HG02623 (cell line): ENCODE measurements around the gene PDZD2.
"Not testable (repeated sequence)": the region's sequence is repeated elsewhere in the genome, so short reads cannot be mapped to it uniquely, and the experiment has no call there.

Source experiments
- ATAC-seq: cut with Tn5 transposase; IDR thresholded peaks from one replicate; pipeline ENCODE4 v1.9.1; 2021; ENCODE audit warnings: moderate library complexity; ENCODE audit not compliant: unreplicated experiment

The PDZD2 gene

GRCh38 chr5:32027093-32027716 is 388.3 kb downstream of the PDZD2 start:
- ATAC-seq: no peak

- ATAC-seq: no peak
Observed at GRCh38 chr5:32027717-32028458, 389.0 kb downstream of the PDZD2 start.

- no peak for ATAC-seq
Observed at GRCh38 chr5:32029261-32029660, 390.3 kb downstream of the PDZD2 start.

GRCh38 chr5:32029781-32030180 is 390.9 kb downstream of the PDZD2 start:
- no peak for ATAC-seq

- no peak for ATAC-seq
Observed at GRCh38 chr5:32030222-32030621, 391.3 kb downstream of the PDZD2 start.

GRCh38 chr5:32030686-32031085 is 391.8 kb downstream of the PDZD2 start:
- ATAC-seq: no peak

GRCh38 chr5:32031089-32031488 is 392.2 kb downstream of the PDZD2 start:
- ATAC-seq: no peak

GRCh38 chr5:32038523-32038922 is 399.6 kb downstream of the PDZD2 start:
- no peak for ATAC-seq

- not testable (repeated sequence) for ATAC-seq
Observed at GRCh38 chr5:32039133-32039532, 400.2 kb downstream of the PDZD2 start.

- not testable (repeated sequence) for ATAC-seq
Observed at GRCh38 chr5:32039601-32040000, 400.7 kb downstream of the PDZD2 start.

- not testable (repeated sequence) for ATAC-seq
Observed at GRCh38 chr5:32040181-32040695, 401.3 kb downstream of the PDZD2 start.

- no peak for ATAC-seq
Observed at GRCh38 chr5:32042551-32042961, 403.6 kb downstream of the PDZD2 start.

GRCh38 chr5:32043105-32043504 is 404.2 kb downstream of the PDZD2 start:
- ATAC-seq: no peak

- ATAC-seq: no peak
Observed at GRCh38 chr5:32044434-32044833, 405.5 kb downstream of the PDZD2 start.

GRCh38 chr5:32044939-32045338 is 406.0 kb downstream of the PDZD2 start:
- ATAC-seq: no peak

- ATAC-seq: no peak
Observed at GRCh38 chr5:32047056-32047455, 408.1 kb downstream of the PDZD2 start.

- ATAC-seq: no peak
Observed at GRCh38 chr5:32051796-32052195, 412.9 kb downstream of the PDZD2 start.

GRCh38 chr5:32055891-32056866 is 417.2 kb downstream of the PDZD2 start:
- no peak for ATAC-seq

- ATAC-seq: no peak
Observed at GRCh38 chr5:32057187-32058096, 418.5 kb downstream of the PDZD2 start.

- ATAC-seq: no peak
Observed at GRCh38 chr5:32058101-32058500, 419.2 kb downstream of the PDZD2 start.
